HEK293 (cell line): ENCODE data around the gene CNN2.

Experiments used
- SP7 ChIP-seq: fragments of 450-650 bp; formaldehyde crosslinking; IDR thresholded peaks from 2 replicates; pipeline ENCODE4 v1.5.1; 2016; ENCODE audit warnings: missing biosample characterization, missing genetic modification characterization
- WT1 ChIP-seq: fragments of 450-650 bp; formaldehyde crosslinking; IDR thresholded peaks from 2 replicates; pipeline ENCODE4 v1.5.1; 2016; ENCODE audit warnings: missing biosample characterization, missing genetic modification characterization
- ZBTB17 ChIP-seq: fragments of 450-650 bp; formaldehyde crosslinking; IDR thresholded peaks from 2 replicates; pipeline ENCODE4 v1.5.1; 2016; ENCODE audit warnings: missing biosample characterization, missing genetic modification characterization
- ZBTB48 ChIP-seq: fragments of 450-650 bp; formaldehyde crosslinking; IDR thresholded peaks from 2 replicates; pipeline ENCODE4 v1.5.1; 2016; ENCODE audit warnings: missing biosample characterization, missing genetic modification characterization
- ZBTB8A ChIP-seq: fragments of 450-650 bp; formaldehyde crosslinking; IDR thresholded peaks from 2 replicates; pipeline ENCODE4 v1.5.1; 2016; ENCODE audit warnings: missing biosample characterization, missing genetic modification characterization
- ZFHX2 ChIP-seq: fragments of 450-650 bp; formaldehyde crosslinking; conservative IDR thresholded peaks from 2 replicates; pipeline ENCODE4 v1.5.1; 2016; ENCODE audit warnings: missing biosample characterization, missing genetic modification characterization
- ZNF155 ChIP-seq: fragments of 450-650 bp; formaldehyde crosslinking; IDR thresholded peaks from 2 replicates; pipeline ENCODE4 v1.5.1; 2016; ENCODE audit warnings: missing biosample characterization, missing genetic modification characterization
- ZNF174 ChIP-seq: fragments of 450-650 bp; formaldehyde crosslinking; IDR thresholded peaks from 2 replicates; pipeline ENCODE4 v1.5.0; 2017; ENCODE audit warnings: missing biosample characterization, mild to moderate bottlenecking, missing genetic modification characterization
- ZNF202 ChIP-seq: fragments of 450-650 bp; formaldehyde crosslinking; IDR thresholded peaks from 2 replicates; pipeline ENCODE4 v1.5.1; 2016; ENCODE audit warnings: missing biosample characterization, missing genetic modification characterization, borderline replicate concordance
- ZNF335 ChIP-seq: fragments of 450-650 bp; formaldehyde crosslinking; conservative IDR thresholded peaks from 2 replicates; pipeline ENCODE4 v1.5.1; 2016; ENCODE audit warnings: missing biosample characterization, missing genetic modification characterization
- ZNF350 ChIP-seq: fragments of 450-650 bp; formaldehyde crosslinking; IDR thresholded peaks from 2 replicates; pipeline ENCODE4 v1.5.0; 2017; ENCODE audit warnings: missing biosample characterization, mild to moderate bottlenecking, missing genetic modification characterization
- ZNF354C ChIP-seq: fragments of 450-650 bp; formaldehyde crosslinking; IDR thresholded peaks from 2 replicates; pipeline ENCODE4 v1.5.1; 2016; ENCODE audit warnings: missing biosample characterization, missing genetic modification characterization, low read depth, borderline replicate concordance
- ZNF37A ChIP-seq: fragments of 450-650 bp; IDR thresholded peaks from 2 replicates; pipeline ENCODE4 v1.5.1; 2018; ENCODE audit warnings: missing biosample characterization, missing genetic modification characterization
- ZNF521 ChIP-seq: fragments of 450-650 bp; formaldehyde crosslinking; IDR thresholded peaks from 2 replicates; pipeline ENCODE4 v1.5.1; 2017; ENCODE audit warnings: missing biosample characterization, mild to moderate bottlenecking, missing genetic modification characterization
- ZNF610 ChIP-seq: fragments of 450-650 bp; formaldehyde crosslinking; IDR thresholded peaks from 2 replicates; pipeline ENCODE4 v1.5.1; 2016; ENCODE audit warnings: missing biosample characterization, missing genetic modification characterization, borderline replicate concordance
- ZNF670 ChIP-seq: fragments of 450-650 bp; formaldehyde crosslinking; IDR thresholded peaks from 2 replicates; pipeline ENCODE4 v1.5.1; 2016; ENCODE audit warnings: missing biosample characterization, missing genetic modification characterization, low read depth
- ZNF701 ChIP-seq: fragments of 450-650 bp; formaldehyde crosslinking; IDR thresholded peaks from 2 replicates; pipeline ENCODE4 v1.5.1; 2016; ENCODE audit warnings: missing biosample characterization, missing genetic modification characterization
- ZNF76 ChIP-seq: fragments of 450-650 bp; formaldehyde crosslinking; IDR thresholded peaks from 2 replicates; pipeline ENCODE4; 2016; ENCODE audit warnings: low read depth, missing biosample characterization, missing genetic modification characterization, borderline replicate concordance
- ZNF777 ChIP-seq: fragments of 450-650 bp; formaldehyde crosslinking; IDR thresholded peaks from 2 replicates; pipeline ENCODE4 v1.5.1; 2017; ENCODE audit warnings: missing biosample characterization, missing genetic modification characterization, borderline replicate concordance
- ZNF843 ChIP-seq: fragments of 450-650 bp; formaldehyde crosslinking; IDR thresholded peaks from 2 replicates; pipeline ENCODE4 v1.5.1; 2016; ENCODE audit warnings: missing biosample characterization, missing genetic modification characterization
- TF ChIP-seq, protein P1 (sequence below): fragments of 450-650 bp; formaldehyde crosslinking; IDR thresholded peaks from 2 replicates; pipeline ENCODE4 v1.5.1; 2017; ENCODE audit warnings: missing biosample characterization, missing genetic modification characterization
- TF ChIP-seq, protein P2 (sequence below): sonication (generic); formaldehyde crosslinking; IDR thresholded peaks from 2 replicates; pipeline ENCODE4 v1.8.1; 2022; ENCODE audit warnings: mild to moderate bottlenecking, moderate library complexity, missing genetic modification reagents
- TF ChIP-seq, protein P3 (sequence below): fragments of 450-650 bp; formaldehyde crosslinking; IDR thresholded peaks from 2 replicates; pipeline ENCODE4; 2016; ENCODE audit warnings: missing biosample characterization, missing genetic modification characterization
- TF ChIP-seq, protein P4 (sequence below): fragments of 450-650 bp; formaldehyde crosslinking; IDR thresholded peaks from 2 replicates; pipeline ENCODE4 v1.5.1; 2016; ENCODE audit warnings: missing biosample characterization, missing genetic modification characterization, borderline replicate concordance
- TF ChIP-seq, protein P5 (sequence below): fragments of 450-650 bp; formaldehyde crosslinking; IDR thresholded peaks from 2 replicates; pipeline ENCODE4 v1.5.1; 2016; ENCODE audit warnings: missing biosample characterization, missing genetic modification characterization, low read depth
- TF ChIP-seq, protein P6 (sequence below): fragments of 450-650 bp; formaldehyde crosslinking; optimal IDR thresholded peaks from 2 replicates; pipeline ENCODE3; 2016; ENCODE audit warnings: missing biosample characterization, mild to moderate bottlenecking, missing genetic modification characterization

Gene CNN2

DNA sequence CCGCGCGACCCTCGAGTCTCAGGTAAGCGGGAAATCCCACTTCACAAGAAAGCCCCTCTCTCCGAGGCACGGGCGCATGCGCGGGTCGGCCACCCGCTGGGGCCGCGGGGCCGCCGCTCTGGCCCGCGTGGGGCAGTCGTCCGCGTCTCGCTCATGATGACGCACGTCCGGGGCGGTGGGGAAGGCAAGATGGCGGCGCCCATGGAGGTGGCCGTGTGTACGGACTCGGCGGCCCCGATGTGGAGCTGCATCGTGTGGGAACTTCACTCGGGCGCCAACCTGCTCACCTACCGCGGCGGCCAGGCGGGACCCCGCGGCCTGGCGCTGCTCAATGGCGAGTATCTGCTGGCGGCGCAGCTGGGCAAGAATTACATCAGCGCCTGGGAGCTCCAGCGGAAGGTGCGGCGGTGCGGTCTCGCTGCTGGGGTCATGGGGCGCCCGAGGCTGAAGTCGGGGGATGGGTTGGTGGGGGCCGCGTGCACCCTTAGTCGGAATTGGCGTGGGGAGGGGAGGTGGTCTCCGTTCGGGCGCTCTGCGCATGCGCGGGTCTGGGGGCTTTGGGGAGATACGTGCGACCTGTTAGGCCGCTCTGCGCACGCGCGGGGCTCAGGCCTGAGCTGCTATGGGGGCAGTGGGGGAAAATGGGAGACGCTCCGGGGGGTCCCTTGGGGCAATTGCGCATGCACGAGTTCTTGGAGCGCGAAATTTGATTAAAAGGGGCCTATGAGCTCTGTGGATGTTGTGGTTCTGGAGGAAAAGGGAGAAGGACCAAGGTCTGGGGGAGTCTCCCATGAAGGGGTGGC is 42.0 kb upstream of the CNN2 start, which contains the start of gene WDR18 (continued):
- TF ChIP-seq, protein P1, sequence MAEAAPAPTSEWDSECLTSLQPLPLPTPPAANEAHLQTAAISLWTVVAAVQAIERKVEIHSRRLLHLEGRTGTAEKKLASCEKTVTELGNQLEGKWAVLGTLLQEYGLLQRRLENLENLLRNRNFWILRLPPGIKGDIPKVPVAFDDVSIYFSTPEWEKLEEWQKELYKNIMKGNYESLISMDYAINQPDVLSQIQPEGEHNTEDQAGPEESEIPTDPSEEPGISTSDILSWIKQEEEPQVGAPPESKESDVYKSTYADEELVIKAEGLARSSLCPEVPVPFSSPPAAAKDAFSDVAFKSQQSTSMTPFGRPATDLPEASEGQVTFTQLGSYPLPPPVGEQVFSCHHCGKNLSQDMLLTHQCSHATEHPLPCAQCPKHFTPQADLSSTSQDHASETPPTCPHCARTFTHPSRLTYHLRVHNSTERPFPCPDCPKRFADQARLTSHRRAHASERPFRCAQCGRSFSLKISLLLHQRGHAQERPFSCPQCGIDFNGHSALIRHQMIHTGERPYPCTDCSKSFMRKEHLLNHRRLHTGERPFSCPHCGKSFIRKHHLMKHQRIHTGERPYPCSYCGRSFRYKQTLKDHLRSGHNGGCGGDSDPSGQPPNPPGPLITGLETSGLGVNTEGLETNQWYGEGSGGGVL: peak; percentile 53; the same call in 1 of the 2 replicates
- TF ChIP-seq ZNF76 (tag by site-specific recombination): peak; percentile 83
- no peak for TF ChIP-seq ZNF37A (tag by site-specific recombination)
- TF ChIP-seq ZNF202: no peak
- peak; percentile 77 for TF ChIP-seq ZBTB17 (tag by site-specific recombination)
- peak; percentile 89 for TF ChIP-seq SP7
- peak; percentile 77; the same call in 1 of the 2 replicates for TF ChIP-seq ZNF610 (tag by site-specific recombination)
- TF ChIP-seq, protein P2, sequence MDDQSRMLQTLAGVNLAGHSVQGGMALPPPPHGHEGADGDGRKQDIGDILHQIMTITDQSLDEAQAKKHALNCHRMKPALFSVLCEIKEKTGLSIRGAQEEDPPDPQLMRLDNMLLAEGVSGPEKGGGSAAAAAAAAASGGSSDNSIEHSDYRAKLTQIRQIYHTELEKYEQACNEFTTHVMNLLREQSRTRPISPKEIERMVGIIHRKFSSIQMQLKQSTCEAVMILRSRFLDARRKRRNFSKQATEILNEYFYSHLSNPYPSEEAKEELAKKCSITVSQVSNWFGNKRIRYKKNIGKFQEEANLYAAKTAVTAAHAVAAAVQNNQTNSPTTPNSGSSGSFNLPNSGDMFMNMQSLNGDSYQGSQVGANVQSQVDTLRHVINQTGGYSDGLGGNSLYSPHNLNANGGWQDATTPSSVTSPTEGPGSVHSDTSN (CRISPR knock-in tag): 0 out of 2 replicates have a peak, but pooled peaks have one; percentile 34
- no peak for TF ChIP-seq ZNF174 (tag by site-specific recombination)
- no peak for TF ChIP-seq ZNF155
- no peak for TF ChIP-seq ZNF701 (tag by site-specific recombination)
- TF ChIP-seq, protein P3, sequence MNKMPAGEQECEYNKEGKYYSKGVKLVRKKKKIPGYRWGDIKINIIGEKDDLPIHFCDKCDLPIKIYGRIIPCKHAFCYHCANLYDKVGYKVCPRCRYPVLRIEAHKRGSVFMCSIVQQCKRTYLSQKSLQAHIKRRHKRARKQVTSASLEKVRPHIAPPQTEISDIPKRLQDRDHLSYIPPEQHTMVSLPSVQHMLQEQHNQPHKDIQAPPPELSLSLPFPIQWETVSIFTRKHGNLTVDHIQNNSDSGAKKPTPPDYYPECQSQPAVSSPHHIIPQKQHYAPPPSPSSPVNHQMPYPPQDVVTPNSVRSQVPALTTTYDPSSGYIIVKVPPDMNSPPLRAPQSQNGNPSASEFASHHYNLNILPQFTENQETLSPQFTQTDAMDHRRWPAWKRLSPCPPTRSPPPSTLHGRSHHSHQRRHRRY (tag by site-specific recombination): peak; percentile 51; the same call in 1 of the 2 replicates
- peak; percentile 74 for TF ChIP-seq ZNF843 (tag by site-specific recombination)
- TF ChIP-seq, protein P4, sequence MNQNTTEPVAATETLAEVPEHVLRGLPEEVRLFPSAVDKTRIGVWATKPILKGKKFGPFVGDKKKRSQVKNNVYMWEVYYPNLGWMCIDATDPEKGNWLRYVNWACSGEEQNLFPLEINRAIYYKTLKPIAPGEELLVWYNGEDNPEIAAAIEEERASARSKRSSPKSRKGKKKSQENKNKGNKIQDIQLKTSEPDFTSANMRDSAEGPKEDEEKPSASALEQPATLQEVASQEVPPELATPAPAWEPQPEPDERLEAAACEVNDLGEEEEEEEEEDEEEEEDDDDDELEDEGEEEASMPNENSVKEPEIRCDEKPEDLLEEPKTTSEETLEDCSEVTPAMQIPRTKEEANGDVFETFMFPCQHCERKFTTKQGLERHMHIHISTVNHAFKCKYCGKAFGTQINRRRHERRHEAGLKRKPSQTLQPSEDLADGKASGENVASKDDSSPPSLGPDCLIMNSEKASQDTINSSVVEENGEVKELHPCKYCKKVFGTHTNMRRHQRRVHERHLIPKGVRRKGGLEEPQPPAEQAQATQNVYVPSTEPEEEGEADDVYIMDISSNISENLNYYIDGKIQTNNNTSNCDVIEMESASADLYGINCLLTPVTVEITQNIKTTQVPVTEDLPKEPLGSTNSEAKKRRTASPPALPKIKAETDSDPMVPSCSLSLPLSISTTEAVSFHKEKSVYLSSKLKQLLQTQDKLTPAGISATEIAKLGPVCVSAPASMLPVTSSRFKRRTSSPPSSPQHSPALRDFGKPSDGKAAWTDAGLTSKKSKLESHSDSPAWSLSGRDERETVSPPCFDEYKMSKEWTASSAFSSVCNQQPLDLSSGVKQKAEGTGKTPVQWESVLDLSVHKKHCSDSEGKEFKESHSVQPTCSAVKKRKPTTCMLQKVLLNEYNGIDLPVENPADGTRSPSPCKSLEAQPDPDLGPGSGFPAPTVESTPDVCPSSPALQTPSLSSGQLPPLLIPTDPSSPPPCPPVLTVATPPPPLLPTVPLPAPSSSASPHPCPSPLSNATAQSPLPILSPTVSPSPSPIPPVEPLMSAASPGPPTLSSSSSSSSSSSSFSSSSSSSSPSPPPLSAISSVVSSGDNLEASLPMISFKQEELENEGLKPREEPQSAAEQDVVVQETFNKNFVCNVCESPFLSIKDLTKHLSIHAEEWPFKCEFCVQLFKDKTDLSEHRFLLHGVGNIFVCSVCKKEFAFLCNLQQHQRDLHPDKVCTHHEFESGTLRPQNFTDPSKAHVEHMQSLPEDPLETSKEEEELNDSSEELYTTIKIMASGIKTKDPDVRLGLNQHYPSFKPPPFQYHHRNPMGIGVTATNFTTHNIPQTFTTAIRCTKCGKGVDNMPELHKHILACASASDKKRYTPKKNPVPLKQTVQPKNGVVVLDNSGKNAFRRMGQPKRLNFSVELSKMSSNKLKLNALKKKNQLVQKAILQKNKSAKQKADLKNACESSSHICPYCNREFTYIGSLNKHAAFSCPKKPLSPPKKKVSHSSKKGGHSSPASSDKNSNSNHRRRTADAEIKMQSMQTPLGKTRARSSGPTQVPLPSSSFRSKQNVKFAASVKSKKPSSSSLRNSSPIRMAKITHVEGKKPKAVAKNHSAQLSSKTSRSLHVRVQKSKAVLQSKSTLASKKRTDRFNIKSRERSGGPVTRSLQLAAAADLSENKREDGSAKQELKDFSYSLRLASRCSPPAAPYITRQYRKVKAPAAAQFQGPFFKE (tag by site-specific recombination): no peak
- no peak for TF ChIP-seq ZNF670
- TF ChIP-seq ZNF350 (tag by site-specific recombination): no peak
- TF ChIP-seq, protein P5, sequence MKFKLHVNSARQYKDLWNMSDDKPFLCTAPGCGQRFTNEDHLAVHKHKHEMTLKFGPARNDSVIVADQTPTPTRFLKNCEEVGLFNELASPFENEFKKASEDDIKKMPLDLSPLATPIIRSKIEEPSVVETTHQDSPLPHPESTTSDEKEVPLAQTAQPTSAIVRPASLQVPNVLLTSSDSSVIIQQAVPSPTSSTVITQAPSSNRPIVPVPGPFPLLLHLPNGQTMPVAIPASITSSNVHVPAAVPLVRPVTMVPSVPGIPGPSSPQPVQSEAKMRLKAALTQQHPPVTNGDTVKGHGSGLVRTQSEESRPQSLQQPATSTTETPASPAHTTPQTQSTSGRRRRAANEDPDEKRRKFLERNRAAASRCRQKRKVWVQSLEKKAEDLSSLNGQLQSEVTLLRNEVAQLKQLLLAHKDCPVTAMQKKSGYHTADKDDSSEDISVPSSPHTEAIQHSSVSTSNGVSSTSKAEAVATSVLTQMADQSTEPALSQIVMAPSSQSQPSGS (tag by site-specific recombination): peak; percentile 63; the same call in 1 of the 2 replicates
- peak; percentile 98 for TF ChIP-seq ZNF777
- TF ChIP-seq ZBTB8A (tag by site-specific recombination): peak; percentile 71
- no peak for TF ChIP-seq ZNF354C
- TF ChIP-seq ZBTB48 (tag by site-specific recombination): peak; percentile 53; the same call in 1 of the 2 replicates
- TF ChIP-seq, protein P6, sequence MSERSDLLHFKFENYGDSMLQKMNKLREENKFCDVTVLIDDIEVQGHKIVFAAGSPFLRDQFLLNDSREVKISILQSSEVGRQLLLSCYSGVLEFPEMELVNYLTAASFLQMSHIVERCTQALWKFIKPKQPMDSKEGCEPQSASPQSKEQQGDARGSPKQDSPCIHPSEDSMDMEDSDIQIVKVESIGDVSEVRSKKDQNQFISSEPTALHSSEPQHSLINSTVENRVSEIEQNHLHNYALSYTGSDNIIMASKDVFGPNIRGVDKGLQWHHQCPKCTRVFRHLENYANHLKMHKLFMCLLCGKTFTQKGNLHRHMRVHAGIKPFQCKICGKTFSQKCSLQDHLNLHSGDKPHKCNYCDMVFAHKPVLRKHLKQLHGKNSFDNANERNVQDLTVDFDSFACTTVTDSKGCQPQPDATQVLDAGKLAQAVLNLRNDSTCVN (tag by site-specific recombination): peak; percentile 91
- peak; percentile 97 for TF ChIP-seq ZNF335
- TF ChIP-seq ZNF521 (tag by site-specific recombination): no peak
- peak; percentile 45 for TF ChIP-seq WT1 (tag by site-specific recombination)
- 0 out of 2 replicates have a peak, but pooled peaks have one; percentile 10 for TF ChIP-seq ZFHX2
